GM23338 (cell line): ENCODE measurements around the gene UBE2S.
"Not testable (repeated sequence)": the region's sequence is repeated elsewhere in the genome, so short reads cannot be mapped to it uniquely, and the experiment has no call there.

Source experiments
- EZH2 ChIP-seq: fragments of 200-600 bp; sonication (generic); IDR thresholded peaks from one replicate; pipeline ENCODE4 v1.8.0; 2017; ENCODE audit warnings: antibody characterized with exemption, mild to moderate bottlenecking, low read depth; ENCODE audit not compliant: unreplicated experiment
- EZH2phosphoT487 ChIP-seq: fragments of 200-600 bp; sonication (generic); IDR thresholded peaks from one replicate; pipeline ENCODE4 v1.8.1; 2018; ENCODE audit warnings: antibody characterized with exemption; ENCODE audit not compliant: unreplicated experiment
- POLR2AphosphoS5 ChIP-seq: IDR thresholded peaks from 2 replicates; pipeline ENCODE4 v1.6.1; 2016; ENCODE audit warnings: antibody characterized with exemption, low read depth
- TF ChIP-seq, protein P1 (sequence below), 2 experiments: fragments of 200-600 bp in 1 of 2; sonication (generic) in 1 of 2; conservative IDR thresholded peaks; 2 replicates each; pipeline versions ENCODE4 v1.5.1 to v1.6.1; 2016 to 2017; ENCODE audit warnings: antibody characterized with exemption in 2 of 2, low read depth in 2 of 2, mild to moderate bottlenecking in 2 of 2, moderate library complexity in 1 of 2

DNA sequence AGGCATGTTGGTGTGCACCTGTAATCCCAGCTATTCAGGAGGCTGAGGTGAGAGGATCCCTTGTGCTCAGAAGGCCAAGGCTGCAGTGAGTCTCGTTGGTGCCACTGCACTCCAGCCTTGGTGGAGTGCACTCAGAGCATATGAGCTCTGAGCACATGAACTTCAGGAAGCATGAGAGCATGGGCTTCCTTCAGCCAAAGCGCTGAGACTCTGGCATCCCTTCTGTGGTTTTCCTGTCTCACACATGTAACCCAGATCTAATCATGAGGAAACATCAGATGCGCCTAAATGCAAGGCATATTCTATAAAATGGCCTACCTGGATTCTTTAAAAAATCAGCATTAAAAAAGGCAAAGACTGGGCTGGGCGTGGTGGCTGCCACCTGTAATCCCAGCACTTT lies 13.7 kb upstream of the UBE2S start:
- not testable (repeated sequence) for TF ChIP-seq EZH2, POLR2AphosphoS5, EZH2phosphoT487
- TF ChIP-seq, protein P1, sequence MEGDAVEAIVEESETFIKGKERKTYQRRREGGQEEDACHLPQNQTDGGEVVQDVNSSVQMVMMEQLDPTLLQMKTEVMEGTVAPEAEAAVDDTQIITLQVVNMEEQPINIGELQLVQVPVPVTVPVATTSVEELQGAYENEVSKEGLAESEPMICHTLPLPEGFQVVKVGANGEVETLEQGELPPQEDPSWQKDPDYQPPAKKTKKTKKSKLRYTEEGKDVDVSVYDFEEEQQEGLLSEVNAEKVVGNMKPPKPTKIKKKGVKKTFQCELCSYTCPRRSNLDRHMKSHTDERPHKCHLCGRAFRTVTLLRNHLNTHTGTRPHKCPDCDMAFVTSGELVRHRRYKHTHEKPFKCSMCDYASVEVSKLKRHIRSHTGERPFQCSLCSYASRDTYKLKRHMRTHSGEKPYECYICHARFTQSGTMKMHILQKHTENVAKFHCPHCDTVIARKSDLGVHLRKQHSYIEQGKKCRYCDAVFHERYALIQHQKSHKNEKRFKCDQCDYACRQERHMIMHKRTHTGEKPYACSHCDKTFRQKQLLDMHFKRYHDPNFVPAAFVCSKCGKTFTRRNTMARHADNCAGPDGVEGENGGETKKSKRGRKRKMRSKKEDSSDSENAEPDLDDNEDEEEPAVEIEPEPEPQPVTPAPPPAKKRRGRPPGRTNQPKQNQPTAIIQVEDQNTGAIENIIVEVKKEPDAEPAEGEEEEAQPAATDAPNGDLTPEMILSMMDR (conservative IDR thresholded peaks at IDR 0.05; ENCODE audit: low read depth in 2 of 2), result not testable (repeated sequence)
